GM23338 (cell line): Measurements from ENCODE around the gene FERMT3.

Experiments
- CREB1 ChIP-seq: fragments of 250-450 bp; sonication (Bioruptor Pico); IDR thresholded peaks from 2 replicates; pipeline ENCODE4 v1.5.0; 2020; ENCODE audit warnings: low read depth, mild to moderate bottlenecking, moderate library complexity
- CTCF ChIP-seq, 2 experiments: fragments of 200-600 bp in 1 of 2; sonication (generic) in 1 of 2; conservative IDR thresholded peaks; 2 replicates each; pipeline versions ENCODE4 v1.5.1 to v1.6.1; 2016 to 2017; ENCODE audit warnings: antibody characterized with exemption in 2 of 2, low read depth in 2 of 2, mild to moderate bottlenecking in 2 of 2, moderate library complexity in 1 of 2
- EZH2 ChIP-seq: fragments of 200-600 bp; sonication (generic); IDR thresholded peaks from one replicate; pipeline ENCODE4 v1.8.0; 2017; ENCODE audit warnings: antibody characterized with exemption, mild to moderate bottlenecking, low read depth; ENCODE audit not compliant: unreplicated experiment
- EZH2phosphoT487 ChIP-seq: fragments of 200-600 bp; sonication (generic); IDR thresholded peaks from one replicate; pipeline ENCODE4 v1.8.1; 2018; ENCODE audit warnings: antibody characterized with exemption; ENCODE audit not compliant: unreplicated experiment
- NANOG ChIP-seq: IDR thresholded peaks from 2 replicates; pipeline ENCODE4 v1.6.1; 2016; ENCODE audit warnings: antibody characterized with exemption, borderline replicate concordance
- POLR2AphosphoS5 ChIP-seq: IDR thresholded peaks from 2 replicates; pipeline ENCODE4 v1.6.1; 2016; ENCODE audit warnings: antibody characterized with exemption, low read depth
- REST ChIP-seq: IDR thresholded peaks from one replicate; pipeline ENCODE4 v1.6.1; 2018; ENCODE audit warnings: antibody characterized with exemption; ENCODE audit not compliant: unreplicated experiment
- STAT1 ChIP-seq: IDR thresholded peaks from one replicate; pipeline ENCODE4 v1.6.1; 2016; ENCODE audit warnings: antibody characterized with exemption; ENCODE audit not compliant: unreplicated experiment
- ZNF114 ChIP-seq: fragments of 250-450 bp; sonication (Bioruptor Pico); IDR thresholded peaks from 2 replicates; pipeline ENCODE4 v1.5.0; 2020; ENCODE audit warnings: mild to moderate bottlenecking, moderate library complexity

- TF ChIP-seq NANOG (no peak), CTCF (conservative IDR thresholded peaks at IDR 0.05; ENCODE audit: low read depth in 2 of 2) (no peak), REST (no peak), POLR2AphosphoS5 (no peak), EZH2 (no peak), EZH2phosphoT487 (no peak), CREB1 (CRISPR knock-in tag) (no peak), STAT1 (no peak), ZNF114 (CRISPR knock-in tag) (no peak)
Measured at GRCh38 chr11:64227405-64227956, 21.0 kb downstream of the FERMT3 start.
